GM12878 (cell line): ENCODE measurements around the gene CLASP1. TPM values are rescaled to one million over a fixed set of nuclear protein-coding genes. Genes with fewer than 3 reads are reported as not detected.

Experiments
- ATAC-seq: fragments of 200-7000 bp; cut with Tn5 transposase; 3 replicates; pipeline ENCODE4 v1.9.1; 2020; ENCODE audit warnings: mild to moderate bottlenecking, moderate library complexity
- BruUV-seq: library from RNA; stranded (reverse); fragments of 400-500 nt; replicated peaks from 2 replicates; lab custom pipeline; 2021; lab: Mats Ljungman, UMichigan
- CTCF ChIA-PET: fragments of 300-600 bp; sonication (Branson Sonifier 250); formaldehyde crosslinking; extraction: SDS; loops from one replicate; lab custom pipeline; 2021; ENCODE audit warnings: inconsistent platforms; lab: Yijun Ruan, JAX
- POLR2A ChIA-PET: fragments of 350-600 bp; formaldehyde crosslinking; extraction: SDS; loops from one replicate; lab custom pipeline; 2021; ENCODE audit warnings: inconsistent platforms; lab: Charles Lee
- RAD21 ChIA-PET: fragments of 300-600 bp; sonication (Branson Sonifier 250); formaldehyde crosslinking; loops from one replicate; lab custom pipeline; 2023; ENCODE audit warnings: antibody characterized with exemption; ENCODE audit not compliant: unreplicated experiment; lab: Charles Lee
- SMC1A ChIA-PET: fragments of 300-600 bp; sonication (Branson Sonifier 250); formaldehyde crosslinking; loops from one replicate; lab custom pipeline; 2023; ENCODE audit not compliant: unreplicated experiment, uncharacterized antibody; lab: Charles Lee
- DNase-seq: peaks from one replicate; pipeline ENCODE4 v3.0.0-alpha.2; 2011; ENCODE audit warnings: low read depth, low spot score
- FAIRE-seq: peaks from 3 replicates; lab custom pipeline; 2011; peaks lifted over from hg19 to GRCh38; lab: Jason Lieb, UNC
- H2AFZ ChIP-seq: 2 replicates; pipeline ENCODE4 v1.6.0; 2011; ENCODE audit warnings: low read depth, low read length, control low read depth; ENCODE audit not compliant: control insufficient read depth
- H3K27ac ChIP-seq: 2 replicates; pipeline ENCODE4 v1.5.1; 2011; ENCODE audit warnings: control low read depth; ENCODE audit not compliant: control insufficient read depth, insufficient read depth
- H3K27me3 ChIP-seq, 2 experiments: replicated peaks in 1 of 2; 2 replicates each; pipeline versions ENCODE4 v1.6.0 to v1.6.1; 2011; ENCODE audit warnings: low read length in 1 of 2; ENCODE audit not compliant: control insufficient read depth in 2 of 2, insufficient read depth in 2 of 2
- H3K36me3 ChIP-seq, 2 experiments: 2 replicates each; pipeline ENCODE4 v1.5.1; 2011; ENCODE audit warnings: low read length in 1 of 2; ENCODE audit not compliant: control insufficient read depth in 2 of 2, insufficient read depth in 2 of 2
- H3K4me1 ChIP-seq: 2 replicates; pipeline ENCODE4 v1.6.1; 2011; ENCODE audit warnings: mild to moderate bottlenecking, low read length, moderate library complexity, mixed read lengths; ENCODE audit not compliant: control insufficient read depth, insufficient read depth
- H3K4me2 ChIP-seq: 2 replicates; pipeline ENCODE4 v1.6.0; 2011; ENCODE audit warnings: control low read depth; ENCODE audit not compliant: control insufficient read depth, insufficient read depth
- H3K4me3 ChIP-seq: fragments of 200-600 bp; sonication (generic); 2 replicates; pipeline ENCODE4 v1.5.1; 2016
- H3K79me2 ChIP-seq: 2 replicates; pipeline ENCODE4 v1.6.0; 2011; ENCODE audit warnings: low read length; ENCODE audit not compliant: control insufficient read depth, insufficient read depth
- H3K9ac ChIP-seq: 2 replicates; pipeline ENCODE4 v1.8.0; 2011; ENCODE audit warnings: low read length, control low read depth, mixed read lengths; ENCODE audit not compliant: control insufficient read depth, insufficient read depth
- H3K9me3 ChIP-seq: replicated peaks from 3 replicates; pipeline ENCODE4 v1.5.1; 2011; ENCODE audit warnings: mild to moderate bottlenecking, low read length; ENCODE audit not compliant: control insufficient read depth, insufficient read depth
- H4K20me1 ChIP-seq: 2 replicates; pipeline ENCODE4 v1.6.0; 2011; ENCODE audit not compliant: control insufficient read depth, insufficient read depth
- IKZF2 ChIP-seq, 2 experiments: fragments of 450-650 bp; IDR thresholded peaks; 2 replicates each; pipeline ENCODE4 v1.6.1; 2017; ENCODE audit warnings: mild to moderate bottlenecking in 2 of 2, moderate library complexity in 2 of 2
- MTA2 ChIP-seq: fragments of 450-650 bp; IDR thresholded peaks from 2 replicates; pipeline ENCODE4 v1.6.1; 2016; ENCODE audit warnings: low read depth, mild to moderate bottlenecking, moderate library complexity
- NR2C1 ChIP-seq: fragments of 450-650 bp; IDR thresholded peaks from 2 replicates; pipeline ENCODE4 v1.6.1; 2017; ENCODE audit warnings: antibody characterized with exemption, mild to moderate bottlenecking, moderate library complexity
- SMARCA5 ChIP-seq: fragments of 450-650 bp; IDR thresholded peaks from 2 replicates; pipeline ENCODE4 v1.6.1; 2017; ENCODE audit warnings: mild to moderate bottlenecking
- WGBS: methylation state at CpG from one replicate; pipeline ENCODE4 v1.1.6; 2016; ENCODE audit warnings: low lambda C conversion rate; ENCODE audit not compliant: insufficient replicate concordance, insufficient coverage; ENCODE audit errors: missing lambda C conversion rate; 5-methylcytosine and 5-hydroxymethylcytosine counted together
- in situ Hi-C: fragments of 300-500 bp; cut with MboI; formaldehyde crosslinking; loops from 9 replicates; pipeline ENCODE4 v1.14.3; 2018; ENCODE audit warnings: mixed read lengths
- intact Hi-C: fragments of 100-400 bp; cut with micrococcal nuclease; formaldehyde crosslinking; loops from one replicate; pipeline ENCODE4 v1.14.2; 2022; ENCODE audit not compliant: unreplicated experiment
- polyA plus RNA-seq, 11 experiments: library from polyadenylated mRNA; depleted of rRNA in 4 of 11; unstranded in 6 of 11; stranded (reverse) in 5 of 11; fragments of >200 nt; fragmentation: Nextera tagmentation in 4 of 11; fragmentation: Illumina TruSeq in 1 of 11; extraction: Ambion mirVana in 4 of 11; extraction: Trizol in 1 of 11; gene quantifications; 1 replicate in 1 of 11; 2 replicates in 10 of 11; pipeline versions ENCODE4 v1.2.1 to v1.2.3, GENCODE V29; 2011 to 2016; ENCODE audit warnings: inconsistent platforms in 2 of 11, missing spikeins in 2 of 11, low read depth in 1 of 11
- total RNA-seq, 4 experiments: library from RNA; depleted of rRNA in 3 of 4; stranded (reverse); fragments of >200 nt in 3 of 4; fragmentation: Illumina TruSeq in 1 of 4; extraction: Trizol in 1 of 4; gene quantifications; 2 replicates each; pipeline versions ENCODE4 v1.2.1 to v1.2.3, GENCODE V29; 2013 to 2021
- TF ChIP-seq, protein P1 (sequence below): fragments of 450-650 bp; IDR thresholded peaks from 2 replicates; pipeline ENCODE4 v1.6.1; 2017; ENCODE audit warnings: low read depth, mild to moderate bottlenecking, moderate library complexity
- TF ChIP-seq, protein P2 (sequence below): IDR thresholded peaks from 2 replicates; pipeline ENCODE4 v1.6.1; 2011; ENCODE audit warnings: low read depth, low read length, improper control_type of control experiment, borderline replicate concordance

CLASP1 gene
- total and polyA plus RNA-seq, 10 of the 15 experiments (the other 5 are each of a cell fraction or from before 2014, with no cell fraction given): 1.4 to 62.4 (median 32.9) TPM

DNA sequence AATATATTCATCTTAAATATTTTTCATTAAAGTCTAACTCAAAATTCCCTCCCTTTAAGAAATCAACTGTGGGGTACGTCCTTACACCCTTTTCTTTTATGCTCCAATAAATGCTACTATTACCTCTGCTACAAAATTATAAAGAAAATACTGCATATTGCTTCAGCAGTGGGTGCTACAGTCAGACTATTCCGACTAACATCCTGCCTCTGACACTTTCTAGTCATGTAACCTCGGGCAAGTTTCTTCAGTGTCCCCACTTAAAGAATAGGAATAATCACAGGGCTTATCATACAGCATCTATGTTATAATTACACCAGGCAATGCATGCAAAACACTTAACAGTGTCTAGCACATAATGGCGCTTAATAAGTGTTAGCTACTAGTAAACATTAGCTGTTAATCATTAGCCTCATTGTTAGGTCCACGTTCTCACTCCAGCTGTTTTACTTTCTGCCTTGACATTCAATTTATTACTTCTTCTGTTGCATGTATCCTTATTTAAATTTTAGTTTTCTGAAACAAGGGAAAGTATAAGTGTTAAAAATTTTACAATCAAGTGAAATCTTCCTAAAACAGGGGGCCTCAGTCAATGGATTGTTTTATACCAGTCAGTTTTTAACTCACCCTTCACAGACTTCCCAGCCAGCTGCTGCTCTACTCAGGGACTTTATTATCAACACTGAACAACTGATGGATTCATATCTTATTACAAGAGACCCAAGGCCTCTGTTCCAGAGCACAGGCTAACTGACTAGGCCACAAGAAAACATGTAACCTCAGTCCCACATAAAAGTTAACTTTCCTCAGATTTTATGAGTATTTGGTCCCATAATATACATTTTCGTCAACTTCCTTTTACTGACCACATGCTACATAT, 54.0 kb downstream of the CLASP1 start:
- peaks cover 65% of the 10 kb centered on the region for H3K79me2 ChIP-seq
- H4K20me1 ChIP-seq: no peaks in the 10 kb centered on the region
- 0 out of 4 replicates have a peak, but pooled peaks cover 0 to 2% of the 10 kb centered on the region in 2 experiments for H3K36me3 ChIP-seq
- CTCF ChIA-PET: interaction anchor here (0.7 to 5.4 kb wide), 14 partner anchors 9 to 193 kb away, joined by 3 to 44 read pairs (median 3); partner anchors contain the start of gene RNU4ATAC
- SMC1A ChIA-PET: interaction anchor here (0.9 to 3.7 kb wide), 19 partner anchors 9 to 123 kb away, joined by 3 to 30 read pairs (median 8); partner anchors contain the start of gene RNU4ATAC
- H2AFZ ChIP-seq: no peak overlapping the region
- in situ Hi-C loops (no loop called here), intact Hi-C loops (loop anchor here (5.0 kb wide), 2 partner anchors 102 to 122 kb away; no protein-coding TSS in a partner anchor)
- H3K27ac ChIP-seq: peak overlapping the region; percentile 84
- no peaks in the 10 kb centered on the region for H3K9me3 ChIP-seq
- H3K4me2 ChIP-seq: no peak overlapping the region; the same call in 1 of the 2 replicates
- TF ChIP-seq NR2C1: 0 out of 2 replicates have a peak, but pooled peaks have one; percentile 2
- TF ChIP-seq, protein P1, sequence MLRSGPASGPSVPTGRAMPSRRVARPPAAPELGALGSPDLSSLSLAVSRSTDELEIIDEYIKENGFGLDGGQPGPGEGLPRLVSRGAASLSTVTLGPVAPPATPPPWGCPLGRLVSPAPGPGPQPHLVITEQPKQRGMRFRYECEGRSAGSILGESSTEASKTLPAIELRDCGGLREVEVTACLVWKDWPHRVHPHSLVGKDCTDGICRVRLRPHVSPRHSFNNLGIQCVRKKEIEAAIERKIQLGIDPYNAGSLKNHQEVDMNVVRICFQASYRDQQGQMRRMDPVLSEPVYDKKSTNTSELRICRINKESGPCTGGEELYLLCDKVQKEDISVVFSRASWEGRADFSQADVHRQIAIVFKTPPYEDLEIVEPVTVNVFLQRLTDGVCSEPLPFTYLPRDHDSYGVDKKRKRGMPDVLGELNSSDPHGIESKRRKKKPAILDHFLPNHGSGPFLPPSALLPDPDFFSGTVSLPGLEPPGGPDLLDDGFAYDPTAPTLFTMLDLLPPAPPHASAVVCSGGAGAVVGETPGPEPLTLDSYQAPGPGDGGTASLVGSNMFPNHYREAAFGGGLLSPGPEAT: no peak
- TF ChIP-seq, protein P2, sequence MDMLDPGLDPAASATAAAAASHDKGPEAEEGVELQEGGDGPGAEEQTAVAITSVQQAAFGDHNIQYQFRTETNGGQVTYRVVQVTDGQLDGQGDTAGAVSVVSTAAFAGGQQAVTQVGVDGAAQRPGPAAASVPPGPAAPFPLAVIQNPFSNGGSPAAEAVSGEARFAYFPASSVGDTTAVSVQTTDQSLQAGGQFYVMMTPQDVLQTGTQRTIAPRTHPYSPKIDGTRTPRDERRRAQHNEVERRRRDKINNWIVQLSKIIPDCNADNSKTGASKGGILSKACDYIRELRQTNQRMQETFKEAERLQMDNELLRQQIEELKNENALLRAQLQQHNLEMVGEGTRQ: no peak
- 0 out of 2 replicates have a peak, but pooled peaks have one; percentile 32 for TF ChIP-seq SMARCA5
- TF ChIP-seq MTA2: peak; percentile 62; the same call in 1 of the 2 replicates
- peak in 1 of 2 experiments; percentile 19; a peak in 1 of 4 replicates for TF ChIP-seq IKZF2 (IDR thresholded peaks at IDR 0.05)
- TF ChIP-seq, all 136 proteins: peak for 4
- ChIA-PET RAD21 (interaction anchor here (1.6 to 2.9 kb wide), 5 partner anchors 22 to 123 kb away, joined by 6 to 39 read pairs (median 9); partner anchors contain the start of genes CLASP1 and RNU4ATAC), POLR2A (interaction anchor here (0.8 to 6.3 kb wide), 7 partner anchors 10 to 105 kb away, joined by 3 to 47 read pairs (median 4); partner anchors contain the start of gene RNU4ATAC)
- DNase-seq (no peak), ATAC-seq (no peak), FAIRE-seq (no peak)
- Histone ChIP-seq H3K27me3 (no peaks in the 10 kb centered on the region), H3K4me3 (no peak overlapping the region), H3K9ac (no peak overlapping the region), H3K4me1 (peaks cover 31% of the 10 kb centered on the region)
- no TSS peak for BruUV-seq
- WGBS: 96% methylated on average over 6 of the region's 6 CpGs
